ENCODE data around the gene APOA5.
"Not testable (repeated sequence)": the region's sequence is repeated elsewhere in the genome, so short reads cannot be mapped to it uniquely, and the experiment has no call there.

APOA5 gene

DNA sequence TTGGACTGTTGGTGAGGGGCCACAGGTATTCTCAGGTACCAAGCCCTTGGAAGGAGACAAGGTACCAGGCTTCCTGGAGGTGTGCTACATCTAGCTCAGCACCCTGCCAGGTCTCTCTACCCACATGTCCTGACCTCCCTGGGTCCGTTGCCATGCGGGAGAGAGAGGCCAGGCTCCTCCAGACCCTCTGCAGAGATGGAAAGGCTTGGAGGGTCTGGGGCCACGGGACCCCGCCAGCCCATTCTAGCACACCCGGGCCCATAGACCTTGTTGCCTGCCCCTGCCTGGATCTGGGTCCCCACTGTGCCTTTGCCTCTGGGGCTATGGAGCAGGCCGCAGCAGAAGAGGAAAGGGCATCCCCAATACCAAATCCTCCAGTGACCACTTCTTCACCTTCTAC is 35.8 kb upstream of the APOA5 start:
- DNase-seq (ENCODE audit: low read depth), result no peak

DNA sequence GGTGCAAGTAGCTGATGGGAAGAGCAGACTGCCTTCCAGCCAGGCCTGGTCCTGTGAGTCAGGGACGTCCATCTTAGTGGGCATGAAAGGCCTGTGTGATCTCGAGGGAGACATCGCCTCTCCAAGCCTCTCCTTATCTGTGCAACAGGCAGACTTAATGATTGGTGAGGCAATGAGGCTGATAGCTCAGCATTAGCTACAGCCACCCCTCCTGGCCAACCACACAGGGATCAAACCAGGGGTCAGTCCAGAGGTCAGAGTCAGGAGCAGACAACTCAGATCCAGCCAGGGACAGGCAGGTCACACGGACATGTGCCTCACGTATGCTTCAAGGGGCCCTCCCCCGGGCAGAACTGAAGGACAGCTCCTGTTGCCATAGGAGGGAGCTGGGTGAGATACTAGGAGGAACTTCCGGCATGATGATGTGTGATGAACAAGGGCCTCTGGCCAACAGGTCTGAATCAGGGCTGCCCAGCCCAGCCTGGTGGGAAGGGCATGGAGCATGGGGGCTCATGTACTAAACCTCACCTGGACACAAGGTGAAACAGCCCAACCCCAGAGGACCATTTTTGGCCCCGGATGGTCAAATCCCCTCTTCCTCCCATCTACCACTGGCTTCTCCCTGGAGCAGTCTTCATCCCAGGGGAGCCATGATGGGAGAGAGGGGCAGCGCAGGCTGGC is 35.2 kb upstream of the APOA5 start:
- DNase-seq (ENCODE audit: low read depth), result no peak

DNA sequence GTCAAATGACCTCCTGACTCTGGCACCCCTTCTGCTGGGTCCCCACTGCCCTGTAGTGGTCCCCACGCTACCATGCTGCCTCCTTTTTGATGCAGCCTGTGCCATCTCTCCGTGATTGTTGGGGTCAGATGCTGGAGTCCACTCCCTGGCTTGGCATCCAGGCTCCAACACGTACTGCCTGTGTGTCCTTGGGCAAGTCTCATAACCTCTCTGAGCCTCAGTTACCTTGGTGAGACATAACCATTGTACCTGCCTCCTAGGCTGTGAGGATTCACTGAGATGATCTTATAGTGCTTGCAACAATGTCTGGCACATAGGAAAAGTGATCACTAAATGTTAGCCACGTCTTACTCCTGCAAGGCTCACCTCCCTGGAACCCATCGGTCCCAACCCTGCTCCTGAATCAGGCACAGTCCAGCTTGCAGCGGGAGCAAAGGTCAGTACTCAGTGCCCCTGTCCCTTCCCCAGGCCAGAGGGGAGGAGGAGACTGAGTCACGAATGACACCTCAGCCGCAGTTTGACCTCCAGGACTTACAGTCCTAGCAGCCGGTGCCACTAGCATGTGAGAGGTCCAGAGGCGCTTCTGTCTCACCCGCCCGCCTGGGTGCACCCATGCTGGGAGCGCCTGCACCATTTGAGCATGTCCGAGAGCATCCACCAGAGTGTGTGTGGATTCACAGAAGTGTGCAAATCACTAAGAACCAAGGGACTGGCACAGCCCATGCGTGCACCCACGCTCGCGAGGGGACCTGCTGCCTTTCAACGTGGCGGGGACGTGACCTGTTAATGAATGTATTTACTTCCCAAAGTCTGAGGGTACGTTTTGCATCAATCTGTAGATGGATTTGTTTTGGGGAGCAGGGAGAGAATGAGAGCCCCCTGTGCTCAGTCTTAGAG is 34.4 kb upstream of the APOA5 start:
- no peak for DNase-seq (ENCODE audit: low read depth)

DNA sequence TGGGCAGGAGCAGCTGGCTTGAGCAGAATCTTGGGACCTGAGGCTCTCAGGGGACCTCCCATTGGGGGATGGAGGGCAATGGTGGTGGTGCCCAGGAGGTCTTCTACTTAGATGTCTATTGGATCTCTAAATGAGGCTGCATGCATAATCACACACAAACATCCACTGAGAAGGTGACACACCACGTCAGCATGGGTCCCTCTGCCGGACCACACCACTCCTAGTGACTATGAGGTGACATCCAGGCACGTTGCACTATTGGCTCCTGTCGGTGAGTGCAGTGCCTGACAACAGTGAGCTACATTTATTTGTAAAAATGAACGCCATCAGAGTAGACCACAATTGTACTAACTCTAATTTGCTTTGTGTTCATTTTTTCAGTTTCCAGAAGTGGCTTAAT is 33.8 kb upstream of the APOA5 start:
- DNase-seq (ENCODE audit: low read depth), result no peak

DNA sequence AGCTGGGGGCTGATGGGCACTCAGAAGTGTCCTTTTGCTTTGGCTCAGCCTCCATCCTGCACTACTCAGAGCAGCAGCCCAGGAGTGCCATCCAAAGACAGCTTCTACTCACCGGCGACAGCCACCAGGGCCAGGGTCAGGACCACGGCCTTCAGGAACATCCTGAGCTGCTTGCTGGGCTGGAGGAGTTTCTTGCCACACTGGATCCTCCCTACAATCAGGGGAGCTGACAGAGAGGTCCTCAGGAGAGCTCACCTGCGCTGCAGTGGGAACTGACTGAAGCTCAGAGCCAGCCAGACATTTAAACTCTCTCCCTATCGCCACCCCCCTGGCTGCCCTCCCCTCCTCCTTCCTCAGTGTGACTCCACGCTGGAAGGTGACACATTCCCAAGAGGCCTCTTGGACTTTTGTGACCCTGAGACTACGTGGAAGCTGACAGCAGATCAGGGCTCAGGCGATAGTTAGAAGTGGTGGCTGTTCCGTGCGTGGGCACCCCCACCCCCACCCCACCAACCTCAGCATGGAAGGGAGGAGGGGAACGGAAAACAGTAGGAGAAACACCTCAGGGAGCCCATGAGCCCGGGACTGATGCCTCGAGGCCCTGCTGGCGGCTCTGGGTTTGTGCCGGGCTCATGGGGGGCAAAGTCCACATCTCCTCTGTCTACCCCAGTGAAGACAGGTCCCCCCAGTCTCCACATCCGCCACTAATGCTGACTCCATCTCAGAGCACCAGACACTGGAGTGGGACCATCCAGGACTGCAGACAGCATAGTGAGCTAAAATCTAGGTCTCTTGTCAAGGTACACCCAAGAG is 31.6 kb upstream of the APOA5 start, which contains the start of gene APOA4:
TSS of gene APOA4 (minus strand) at position 274 of the 813 bp plus-strand sequence. CDS start at position 161, 113 bp downstream.
- DNase-seq (ENCODE audit: low read depth), result no peak

DNA sequence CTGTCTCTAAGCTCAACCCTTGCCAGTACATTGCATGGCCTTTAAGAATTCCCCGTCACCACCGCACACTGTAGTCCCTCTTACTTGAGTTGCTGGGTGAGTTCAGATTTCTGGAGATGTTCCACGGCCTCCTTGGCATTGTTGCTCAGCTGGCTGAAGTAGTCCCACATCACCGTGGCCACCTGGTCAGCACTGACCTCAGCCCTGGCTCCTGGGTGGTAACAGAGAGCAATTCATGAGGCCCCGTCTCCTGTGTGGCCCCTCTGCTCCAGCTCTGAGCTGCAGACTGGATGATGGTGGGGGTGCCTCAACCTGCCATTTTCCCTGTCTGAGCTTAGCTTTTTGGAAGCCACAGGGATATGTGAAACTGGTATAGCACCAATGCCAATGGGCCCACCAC is 30.9 kb upstream of the APOA5 start:
- DNase-seq (ENCODE audit: low read depth), result no peak

DNA sequence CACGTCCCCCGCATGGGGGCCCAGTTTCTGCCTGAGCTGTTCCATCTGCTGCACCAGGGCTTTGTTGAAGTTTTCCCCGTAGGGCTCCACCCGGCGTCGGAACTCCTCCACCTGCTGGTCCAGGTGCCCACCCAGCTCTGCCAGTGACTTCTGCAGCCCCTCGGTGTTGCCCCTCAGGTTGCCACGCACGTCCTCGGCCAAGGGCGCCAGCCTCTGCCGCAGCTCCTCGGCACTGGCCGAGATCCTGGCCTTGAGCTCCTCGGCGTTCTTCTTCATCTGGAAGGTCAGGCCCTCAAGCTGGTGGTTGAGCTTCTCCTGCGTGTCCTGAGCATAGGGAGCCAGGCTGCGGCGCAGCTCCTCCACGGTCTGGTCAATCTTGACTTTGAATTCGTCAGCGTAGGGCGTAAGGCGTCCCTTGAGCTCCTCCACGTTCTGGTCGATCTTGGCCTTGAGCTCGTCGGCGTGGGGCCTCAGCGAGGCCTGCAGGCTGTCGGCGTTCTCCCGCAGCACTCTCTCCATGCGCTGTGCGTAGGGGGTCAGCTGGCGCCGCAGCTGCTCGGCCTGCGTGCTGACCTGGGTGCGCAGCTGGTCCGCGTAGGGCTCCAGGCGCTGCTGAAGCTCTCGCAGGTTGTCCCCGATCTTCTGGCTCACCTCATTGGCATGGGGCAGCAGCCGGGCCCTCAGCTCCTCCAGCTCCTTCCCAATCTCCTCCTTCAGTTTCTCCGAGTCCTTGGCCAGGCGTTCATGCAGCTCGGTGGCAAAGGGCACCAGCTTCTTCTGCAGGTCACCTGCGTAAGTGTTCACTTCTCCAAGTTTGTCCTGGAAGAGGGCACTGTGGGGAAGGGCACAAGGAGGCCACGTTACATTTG is 29.6 kb upstream of the APOA5 start:
- DNase-seq (ENCODE audit: low read depth), result no peak

DNA sequence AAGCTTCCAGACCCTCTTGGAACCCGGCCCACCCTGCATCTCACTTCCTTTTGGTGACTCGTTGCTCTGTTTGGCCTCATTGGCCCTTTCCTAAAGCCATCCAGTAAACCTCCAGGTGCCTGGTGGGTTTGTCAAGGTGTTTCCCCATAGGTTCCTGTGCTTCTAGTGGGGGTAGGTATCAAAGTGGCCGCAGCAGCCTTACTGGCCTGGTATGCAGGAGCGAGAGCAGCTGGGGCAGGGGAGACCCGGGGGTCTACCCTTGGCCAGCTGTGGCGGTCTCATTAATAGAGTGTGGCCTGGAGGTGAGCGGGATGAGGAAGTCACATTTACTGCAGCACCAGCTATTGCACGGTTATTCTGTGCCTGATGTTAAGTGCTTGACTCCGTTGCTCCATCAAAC is 27.4 kb upstream of the APOA5 start:
- DNase-seq (ENCODE audit: low read depth), result no peak

DNA sequence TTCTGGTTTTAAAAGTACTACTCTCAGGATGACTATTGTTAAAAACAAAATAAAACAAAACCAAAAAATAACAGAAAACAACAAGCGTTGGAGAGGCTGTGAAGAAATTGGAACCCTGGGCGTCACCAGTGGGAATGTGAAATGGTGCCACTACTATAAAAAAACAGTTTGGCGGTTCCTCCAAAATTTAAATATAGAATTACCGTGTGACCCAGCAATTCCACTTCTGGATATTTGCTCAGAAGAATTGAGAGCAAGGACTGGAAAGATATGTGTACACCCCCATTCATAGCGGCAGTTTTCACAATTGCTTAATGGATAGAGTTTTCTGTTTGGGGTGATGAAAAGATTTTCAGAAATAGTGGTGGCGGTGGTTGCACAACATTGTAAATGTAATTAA is 22.8 kb upstream of the APOA5 start:
- no peak for DNase-seq (ENCODE audit: low read depth)

DNA sequence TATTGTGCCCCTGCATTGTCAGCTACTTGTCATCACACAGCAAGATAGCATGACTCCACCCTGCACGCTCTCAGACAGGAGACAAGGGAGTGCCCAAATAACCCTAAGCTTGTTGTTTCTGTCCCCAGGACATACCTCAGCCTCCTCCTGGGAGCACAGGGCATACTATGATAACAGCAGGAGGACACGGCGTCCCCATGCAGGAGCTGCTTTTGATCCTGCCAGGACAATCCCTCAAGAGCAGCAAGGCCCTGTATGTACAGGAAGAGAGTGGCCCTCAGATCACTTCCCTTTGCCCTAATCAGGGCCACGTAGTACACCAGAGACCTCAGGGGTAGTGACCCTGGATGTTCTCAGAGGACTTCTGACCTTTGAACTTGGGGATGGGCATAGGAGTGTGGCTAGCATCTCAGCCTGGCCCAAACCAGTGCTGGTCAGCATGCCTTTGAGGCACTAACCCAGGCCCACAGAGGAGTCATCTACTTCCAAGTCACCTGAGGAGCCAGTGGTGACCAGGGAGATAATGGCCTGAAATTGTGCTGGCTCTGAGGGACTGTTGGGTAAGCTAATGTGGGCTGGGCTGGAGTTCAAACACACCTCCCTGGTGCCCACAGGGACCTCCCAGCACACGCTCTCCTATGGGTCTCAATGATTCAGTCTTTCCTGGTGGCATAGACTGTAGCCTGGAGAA is 22.2 kb upstream of the APOA5 start:
- no peak for DNase-seq (ENCODE audit: low read depth)

DNA sequence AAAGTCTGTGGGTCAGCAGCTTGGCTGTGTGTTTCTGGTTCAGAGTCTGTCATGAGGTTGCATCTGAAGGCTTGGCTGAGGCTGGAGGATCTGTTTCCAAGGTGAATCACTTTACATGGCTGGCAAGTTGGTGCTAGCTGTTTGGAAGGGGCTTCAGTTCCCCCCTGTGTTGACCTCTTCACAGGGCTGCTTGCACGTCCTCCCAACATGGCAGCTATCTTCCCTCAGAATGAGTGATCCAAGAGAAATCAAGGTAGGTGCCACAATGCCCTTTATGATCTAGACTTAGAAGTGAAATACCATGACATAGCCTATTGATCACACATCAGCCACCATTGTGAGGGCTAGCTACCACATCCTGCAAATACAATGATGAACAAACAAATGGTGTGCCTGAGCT is 21.5 kb upstream of the APOA5 start:
- DNase-seq (ENCODE audit: low read depth), result no peak

DNA sequence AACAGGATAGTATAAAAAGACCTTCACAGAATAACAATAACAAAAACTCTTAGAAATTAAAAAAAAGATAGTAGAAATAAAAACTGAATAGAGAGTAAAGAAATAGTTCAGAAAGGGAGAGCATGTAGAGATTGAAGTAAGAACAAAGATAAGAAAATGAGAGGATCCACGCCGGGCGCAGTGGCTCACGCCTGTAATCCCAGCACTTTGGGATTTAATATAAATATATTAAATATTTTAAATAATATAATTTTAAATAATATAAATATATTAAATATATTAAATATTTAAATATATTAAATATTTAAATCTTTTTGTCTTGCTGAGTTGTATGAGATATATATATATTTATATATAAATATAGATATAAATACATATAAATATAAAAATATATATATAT is 20.4 kb upstream of the APOA5 start:
- DNase-seq (ENCODE audit: low read depth), result no peak

DNA sequence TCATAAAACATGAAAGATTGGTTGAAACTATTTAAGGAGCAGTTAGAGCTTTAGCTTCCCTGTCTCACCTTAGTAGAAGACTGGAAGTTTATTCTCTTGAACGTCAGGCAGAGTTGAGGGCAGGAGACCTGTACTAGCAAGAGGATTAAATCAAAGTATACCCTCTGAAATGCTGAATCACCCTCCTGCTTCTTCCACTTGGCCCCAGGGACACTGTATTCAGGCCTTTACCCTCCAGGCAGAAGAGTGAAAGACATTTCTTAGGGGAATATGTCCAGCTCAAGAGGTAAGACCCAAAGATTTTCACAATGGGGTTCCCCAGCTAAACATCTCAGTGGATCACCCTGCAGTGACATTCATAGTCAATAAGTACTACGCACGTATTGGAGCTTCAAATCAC is 19.5 kb upstream of the APOA5 start:
- no peak for DNase-seq (ENCODE audit: low read depth)

DNA sequence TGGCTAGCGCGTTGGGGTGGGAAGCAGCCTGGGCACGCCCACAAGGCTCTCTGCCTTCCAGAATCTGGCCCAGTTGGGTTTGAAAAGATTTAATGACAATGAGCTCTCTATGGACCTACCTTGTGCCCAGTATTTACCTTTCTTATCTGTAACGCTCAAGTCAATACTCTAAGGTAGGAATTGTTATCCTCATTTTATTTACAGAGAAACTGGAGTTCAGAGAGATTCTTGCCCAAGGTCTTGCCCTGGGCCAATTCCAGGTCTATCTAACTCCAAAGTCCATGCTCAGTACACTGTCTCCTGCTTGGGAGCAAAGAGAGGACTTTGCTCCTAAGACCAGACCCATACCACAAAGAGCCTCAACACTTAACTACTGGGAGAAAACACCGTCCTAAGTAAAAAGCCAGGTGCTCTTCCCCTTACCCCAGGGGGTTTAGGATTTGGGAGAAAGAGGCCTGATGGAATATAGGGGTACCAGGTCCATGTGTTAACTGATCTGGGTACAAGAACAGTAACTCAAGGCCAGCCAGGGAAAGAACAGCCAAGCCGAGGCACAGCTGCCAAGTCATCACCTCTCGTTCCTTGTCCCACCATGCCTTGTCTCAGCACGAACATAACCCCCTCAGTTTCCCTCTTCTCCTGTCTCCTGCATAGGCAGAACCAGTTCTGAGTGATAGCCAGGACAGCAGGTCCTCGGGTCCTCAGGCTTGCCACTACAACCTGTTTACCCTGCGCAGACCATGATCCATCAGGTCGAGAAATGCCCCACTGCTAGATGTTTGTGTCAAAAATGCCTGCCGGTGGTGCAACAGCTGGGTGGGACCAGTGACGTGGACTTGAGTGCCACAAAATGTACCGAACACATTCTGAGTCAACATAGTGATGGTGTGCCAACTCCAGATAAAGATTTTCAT is 16.8 kb upstream of the APOA5 start:
- no peak for DNase-seq (ENCODE audit: low read depth)

DNA sequence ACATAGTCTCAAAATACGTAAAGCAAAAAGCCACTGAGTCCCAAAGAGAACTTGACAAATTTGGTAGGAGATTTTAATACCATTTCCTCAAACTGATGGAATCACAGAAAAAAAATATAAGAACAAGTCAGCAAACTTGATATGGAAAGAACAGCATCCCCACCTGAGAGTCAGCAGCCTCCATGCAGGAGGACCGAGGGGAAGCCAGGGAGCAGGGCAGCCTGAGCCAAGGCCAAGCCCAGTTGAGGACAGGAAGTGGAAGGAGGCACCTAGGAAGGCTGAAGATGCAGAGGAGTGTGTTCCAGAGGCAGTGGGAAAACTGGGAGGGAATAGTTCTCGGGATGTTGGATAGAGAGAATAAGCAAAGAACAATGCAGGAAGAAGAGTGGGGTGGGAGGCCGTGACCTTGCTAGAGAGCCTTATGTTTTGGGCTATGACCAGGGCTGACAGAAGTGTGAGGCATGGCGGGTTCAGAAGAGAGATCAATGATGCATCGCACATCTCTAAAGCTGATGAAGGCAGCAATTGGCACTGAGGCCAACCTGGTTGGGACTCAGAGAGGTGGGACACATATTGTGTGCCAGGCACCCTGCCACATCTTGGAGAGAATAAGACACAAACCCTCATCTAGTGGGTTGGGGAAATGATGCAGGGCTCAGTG is 16.1 kb upstream of the APOA5 start:
- no peak for DNase-seq (ENCODE audit: low read depth)

DNA sequence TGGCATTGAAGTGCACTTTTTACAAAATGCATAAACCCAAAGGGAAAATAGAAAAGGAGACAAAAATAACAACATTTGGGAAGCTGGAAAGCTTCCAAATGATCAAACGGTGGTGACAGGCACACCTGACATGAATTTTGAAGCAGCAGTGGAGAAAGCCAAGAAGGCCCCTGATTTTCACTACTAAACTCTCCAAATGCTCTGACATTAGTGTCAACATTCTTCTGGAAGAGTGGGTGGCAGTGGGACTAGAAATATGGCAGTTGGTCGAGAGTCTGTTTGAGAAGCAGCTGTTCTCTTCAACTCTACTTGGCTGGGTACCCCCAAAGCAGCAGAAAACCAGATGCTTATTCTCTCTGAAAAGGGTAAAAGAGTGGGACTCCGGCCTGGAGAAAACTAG is 12.3 kb upstream of the APOA5 start:
- no peak for DNase-seq (ENCODE audit: low read depth)

DNA sequence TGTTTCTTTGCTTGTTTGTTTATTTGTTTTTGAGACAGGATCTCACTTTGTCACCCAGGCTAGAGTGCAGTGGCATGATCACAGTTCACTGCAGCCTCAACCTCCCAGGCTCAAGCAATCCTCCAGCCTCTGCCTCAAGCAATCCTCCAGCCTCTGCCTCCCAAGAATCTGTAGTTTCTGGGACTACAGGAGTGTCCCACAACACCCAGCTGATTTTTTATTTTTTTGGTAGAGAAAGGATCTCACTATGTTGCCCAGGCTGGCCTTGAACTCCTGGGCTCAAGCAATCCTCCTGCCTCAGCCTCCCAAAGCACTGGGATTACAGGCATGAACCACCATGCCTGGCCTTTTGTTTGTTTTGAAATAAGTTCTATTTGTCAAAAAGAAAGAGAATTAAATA is 10.0 kb upstream of the APOA5 start:
- DNase-seq (ENCODE audit: low read depth), result not testable (repeated sequence)

DNA sequence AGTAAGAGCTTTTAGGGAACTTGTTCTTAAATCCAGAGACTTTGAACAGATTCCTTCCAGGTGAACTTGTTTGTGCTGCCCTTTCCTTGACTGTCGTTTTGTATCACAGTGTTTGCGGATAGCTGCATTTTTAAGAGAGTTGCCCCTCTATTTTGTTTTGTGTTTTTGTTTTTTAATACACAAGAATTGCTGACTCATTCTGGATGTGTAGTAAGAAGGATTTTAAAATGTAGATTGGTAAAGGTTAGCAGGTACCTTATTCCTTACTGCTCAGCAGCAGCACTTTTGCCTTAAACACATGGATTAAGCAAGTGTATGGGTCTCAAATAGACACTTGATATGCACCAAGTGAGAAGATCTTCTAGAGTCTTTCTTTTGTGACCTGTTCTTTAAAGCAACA is 8.9 kb upstream of the APOA5 start:
- no peak for DNase-seq (ENCODE audit: low read depth)

DNA sequence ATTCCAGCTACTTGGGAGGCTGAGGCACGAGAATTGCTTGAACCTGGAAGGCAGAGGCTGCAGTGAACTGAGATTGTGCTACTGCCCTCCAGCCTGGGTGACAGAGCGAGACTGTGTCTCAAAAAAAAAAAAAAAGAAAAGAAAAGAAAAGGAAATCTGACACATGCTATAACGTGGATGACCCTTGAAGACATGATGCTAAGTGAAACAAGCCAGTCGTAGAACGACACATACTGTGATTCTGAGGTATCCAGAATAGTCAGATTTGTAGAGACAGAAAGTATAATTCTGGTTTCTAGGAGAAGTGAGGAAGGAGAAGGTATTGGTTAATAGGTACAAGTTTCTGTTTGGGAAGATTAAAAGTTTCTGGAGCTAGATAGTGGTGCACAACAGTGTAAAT is 6.7 kb upstream of the APOA5 start:
- no peak for DNase-seq (ENCODE audit: low read depth)
